HepG2 (cell line): ENCODE measurements around the gene COL4A2. TPM values are rescaled to one million over a fixed set of nuclear protein-coding genes. Genes with fewer than 3 reads are reported as not detected.

ENCODE experiments used
- ATAC-seq: fragments of 200-7000 bp; cut with Tn5 transposase; 3 replicates; pipeline ENCODE4 v1.9.1; 2020; ENCODE audit warnings: mild to moderate bottlenecking, moderate library complexity
- BruUV-seq: library from RNA; stranded (reverse); fragments of 400-500 nt; replicated peaks from 2 replicates; lab custom pipeline; 2021; lab: Mats Ljungman, UMichigan
- CTCF ChIA-PET: fragments of 300-600 bp; formaldehyde crosslinking; extraction: SDS; loops from one replicate; lab custom pipeline; 2021; ENCODE audit warnings: low total read pairs, inconsistent platforms, low intra/inter-chr PET ratio; lab: Yijun Ruan, JAX
- POLR2A ChIA-PET: fragments of 350-600 bp; sonication (Branson Sonifier 250); formaldehyde crosslinking; loops from one replicate; lab custom pipeline; 2020; ENCODE audit warnings: antibody characterized with exemption, inconsistent platforms; lab: Yijun Ruan, JAX
- DNase-seq: peaks from one replicate; pipeline ENCODE4 v3.0.0-alpha.2; 2015; ENCODE audit warnings: low spot score
- FAIRE-seq: peaks from 3 replicates; lab custom pipeline; 2011; peaks lifted over from hg19 to GRCh38; lab: Jason Lieb, UNC
- H2AFZ ChIP-seq: one replicate; pipeline ENCODE4 v1.6.1; 2011; ENCODE audit warnings: low read length, inconsistent platforms
- H3K27ac ChIP-seq: fragments of 300-600 bp; 3 replicates; pipeline ENCODE4 v1.8.0; 2011; ENCODE audit warnings: mixed run types, mild to moderate bottlenecking, mixed read lengths, low read length, inconsistent platforms; ENCODE audit not compliant: insufficient read depth; ENCODE audit errors: extremely low read length
- H3K27me3 ChIP-seq, 2 experiments: fragments of 200-600 bp in 1 of 2; 2 replicates in 1 of 2; 3 replicates in 1 of 2; pipeline versions ENCODE4 v1.6.0 to v1.8.0; 2011; ENCODE audit warnings: low read length in 2 of 2, mild to moderate bottlenecking in 2 of 2, moderate library complexity in 2 of 2, inconsistent platforms in 1 of 2; ENCODE audit not compliant: insufficient read depth in 2 of 2, control insufficient read depth in 1 of 2
- H3K36me3 ChIP-seq, 2 experiments: fragments of 200-600 bp in 1 of 2; replicated peaks in 1 of 2; 2 replicates in 1 of 2; 3 replicates in 1 of 2; pipeline versions ENCODE4 v1.5.1 to v1.8.0; 2011; ENCODE audit warnings: low read length in 2 of 2, inconsistent platforms in 1 of 2; ENCODE audit not compliant: insufficient read depth in 2 of 2, control insufficient read depth in 1 of 2
- H3K4me1 ChIP-seq: 2 replicates; pipeline ENCODE4 v1.5.1; 2012; ENCODE audit warnings: low read length, inconsistent platforms; ENCODE audit not compliant: insufficient read depth
- H3K4me2 ChIP-seq: 2 replicates; pipeline ENCODE4 v1.6.0; 2011; ENCODE audit warnings: low read depth, low read length, inconsistent platforms
- H3K4me3 ChIP-seq, 3 experiments: fragments of 200-600 bp in 1 of 3; sonication (generic), shearing (Covaris generic) in 1 of 3; replicated peaks in 1 of 3; 2 replicates each; pipeline ENCODE4 v1.5.1; 2011 to 2016; ENCODE audit warnings: low read length in 3 of 3, inconsistent platforms in 2 of 3, low read depth in 2 of 3, mild to moderate bottlenecking in 2 of 3, control low read depth in 1 of 3, mixed read lengths in 1 of 3; ENCODE audit not compliant: insufficient read depth in 1 of 3
- H3K79me2 ChIP-seq: one replicate; pipeline ENCODE4 v1.6.1; 2011; ENCODE audit warnings: low read length, inconsistent platforms; ENCODE audit not compliant: insufficient read depth
- H3K9ac ChIP-seq: 2 replicates; pipeline ENCODE4 v1.6.0; 2011; ENCODE audit warnings: mild to moderate bottlenecking, low read depth, low read length, inconsistent platforms; ENCODE audit not compliant: insufficient read depth
- H3K9me3 ChIP-seq: 2 replicates; pipeline ENCODE4 v1.5.1; 2012; ENCODE audit warnings: mild to moderate bottlenecking, low read length
- H4K20me1 ChIP-seq: 2 replicates; pipeline ENCODE4 v1.6.0; 2011; ENCODE audit warnings: inconsistent platforms, mild to moderate bottlenecking, low read length, moderate library complexity; ENCODE audit not compliant: insufficient read depth
- CCDC6 ChIP-seq: sonication (generic); formaldehyde crosslinking; IDR thresholded peaks from 2 replicates; pipeline ENCODE4 v1.8.1; 2022; ENCODE audit warnings: mild to moderate bottlenecking, missing genetic modification reagents, moderate library complexity
- ESRRA ChIP-seq: sonication (generic); formaldehyde crosslinking; IDR thresholded peaks from 2 replicates; pipeline ENCODE4 v1.5.1; 2020; ENCODE audit warnings: mild to moderate bottlenecking, low read depth, missing genetic modification reagents
- HNRNPH1 ChIP-seq: fragments of 200-400 bp; formaldehyde crosslinking; optimal IDR thresholded peaks from 2 replicates; pipeline ENCODE3; 2017; ENCODE audit warnings: mild to moderate bottlenecking, low read depth, low read length
- JDP2 ChIP-seq: sonication (generic); formaldehyde crosslinking; IDR thresholded peaks from 2 replicates; pipeline ENCODE4 v1.8.1; 2022; ENCODE audit warnings: missing genetic modification reagents, borderline replicate concordance
- POLR2G ChIP-seq: fragments of 200-400 bp; formaldehyde crosslinking; IDR thresholded peaks from 2 replicates; pipeline ENCODE4 v1.6.1; 2018; ENCODE audit warnings: mild to moderate bottlenecking, low read depth, low read length, moderate library complexity
- SIX4 ChIP-seq: sonication (generic); formaldehyde crosslinking; IDR thresholded peaks from 2 replicates; pipeline ENCODE4 v1.4.0; 2020; ENCODE audit warnings: missing genetic modification reagents
- TAF1 ChIP-seq: sonication (generic); formaldehyde crosslinking; IDR thresholded peaks from 2 replicates; pipeline ENCODE4 v1.4.0; 2020; ENCODE audit warnings: missing genetic modification reagents
- TEAD2 ChIP-seq: sonication (generic); formaldehyde crosslinking; IDR thresholded peaks from 2 replicates; pipeline ENCODE4 v1.9.0; 2021; ENCODE audit warnings: missing genetic modification reagents
- XBP1 ChIP-seq: sonication (generic); formaldehyde crosslinking; IDR thresholded peaks from 2 replicates; pipeline ENCODE4 v1.5.0; 2020; ENCODE audit warnings: missing genetic modification reagents
- ZC3H4 ChIP-seq: sonication (generic); formaldehyde crosslinking; IDR thresholded peaks from 2 replicates; pipeline ENCODE4 v1.4.0; 2020; ENCODE audit warnings: missing genetic modification reagents, borderline replicate concordance
- ZKSCAN8 ChIP-seq: IDR thresholded peaks from 2 replicates; pipeline ENCODE4 v1.6.1; 2016; ENCODE audit warnings: borderline replicate concordance, missing genetic modification reagents, missing compliant biosample characterization
- ZNF121 ChIP-seq: sonication (generic); formaldehyde crosslinking; IDR thresholded peaks from 2 replicates; pipeline ENCODE4 v1.5.0; 2020; ENCODE audit warnings: mild to moderate bottlenecking, missing genetic modification reagents
- ZNF441 ChIP-seq: sonication (generic); formaldehyde crosslinking; IDR thresholded peaks from 2 replicates; pipeline ENCODE4 v1.7.0; 2021; ENCODE audit warnings: missing genetic modification reagents, borderline replicate concordance
- ZNF777 ChIP-seq: sonication (generic); formaldehyde crosslinking; IDR thresholded peaks from 2 replicates; pipeline ENCODE4 v1.4.0; 2020; ENCODE audit warnings: missing genetic modification reagents
- WGBS: methylation state at CpG from one replicate; pipeline ENCODE4 v1.1.6; 2017; ENCODE audit warnings: low lambda C conversion rate; 5-methylcytosine and 5-hydroxymethylcytosine counted together
- in situ Hi-C: cut with HindIII; loops from 2 replicates; pipeline ENCODE4 v1.10.0; 2017; ENCODE audit warnings: low pct_unique_long_range_greater_than_20kb; ENCODE audit not compliant: extremely low pct_ligation_motif_present
- intact Hi-C: fragments of 100-400 bp; cut with micrococcal nuclease; formaldehyde crosslinking; loops from one replicate; pipeline ENCODE4 v1.10.0; 2022; ENCODE audit not compliant: unreplicated experiment
- polyA plus RNA-seq, 8 experiments: library from polyadenylated mRNA; depleted of rRNA in 3 of 8; stranded (reverse) in 7 of 8; unstranded in 1 of 8; fragments of >200 nt; fragmentation: Illumina TruSeq in 4 of 8; extraction: Trizol in 4 of 8; gene quantifications; 2 replicates each; pipeline versions ENCODE4 v1.2.1 to v1.2.3, GENCODE V29; 2011 to 2016; ENCODE audit warnings: low read depth in 4 of 8, missing spikeins in 1 of 8, mixed read lengths in 1 of 8; ENCODE audit not compliant: insufficient read depth in 1 of 8
- total RNA-seq, 5 experiments: library from RNA; depleted of rRNA; stranded (reverse); fragments of >200 nt; fragmentation: Illumina TruSeq; extraction: Trizol; gene quantifications; 2 replicates each; pipeline ENCODE4 v1.2.3, GENCODE V29; 2016; ENCODE audit warnings: low read depth in 1 of 5
- TF ChIP-seq, protein P1 (sequence below): IDR thresholded peaks from 2 replicates; pipeline ENCODE4 v1.6.1; 2012; ENCODE audit warnings: low read depth, low read length, improper control_type of control experiment
- TF ChIP-seq, protein P2 (sequence below): sonication (generic); formaldehyde crosslinking; IDR thresholded peaks from 2 replicates; pipeline ENCODE4 v1.5.1; 2020; ENCODE audit warnings: mild to moderate bottlenecking, missing genetic modification reagents, borderline replicate concordance

The COL4A2 gene
- total and polyA plus RNA-seq, 2 of the 13 experiments (the other 11 are each of a cell fraction or from before 2014, with no cell fraction given): 0.22 to 1.9 TPM

DNA sequence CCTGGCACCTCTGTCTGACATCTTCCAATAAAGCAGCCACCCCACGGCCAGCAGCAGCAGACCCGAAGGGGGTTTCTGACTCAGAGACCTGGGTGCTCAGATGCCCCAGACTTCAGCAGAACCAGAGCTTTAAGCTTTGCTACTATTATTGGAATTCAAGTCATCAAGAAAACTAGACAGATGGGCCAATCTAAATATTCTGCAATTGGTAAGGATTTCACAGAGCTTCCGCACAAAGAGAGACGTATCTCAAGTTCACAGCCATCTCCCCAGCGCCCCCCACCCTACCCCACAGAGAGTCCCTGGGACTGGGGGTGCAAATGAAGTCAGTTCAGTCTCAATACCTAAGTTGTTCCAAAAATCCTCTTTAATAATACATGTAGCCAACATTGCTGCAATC, 215.6 kb downstream of the COL4A2 start:
- TF ChIP-seq ZNF777 (CRISPR knock-in tag): no peak
- no peak for TF ChIP-seq TAF1
- no peak for TF ChIP-seq ZC3H4 (CRISPR knock-in tag)
- TF ChIP-seq ZKSCAN8 (CRISPR knock-in tag): no peak
- TF ChIP-seq, protein P1, sequence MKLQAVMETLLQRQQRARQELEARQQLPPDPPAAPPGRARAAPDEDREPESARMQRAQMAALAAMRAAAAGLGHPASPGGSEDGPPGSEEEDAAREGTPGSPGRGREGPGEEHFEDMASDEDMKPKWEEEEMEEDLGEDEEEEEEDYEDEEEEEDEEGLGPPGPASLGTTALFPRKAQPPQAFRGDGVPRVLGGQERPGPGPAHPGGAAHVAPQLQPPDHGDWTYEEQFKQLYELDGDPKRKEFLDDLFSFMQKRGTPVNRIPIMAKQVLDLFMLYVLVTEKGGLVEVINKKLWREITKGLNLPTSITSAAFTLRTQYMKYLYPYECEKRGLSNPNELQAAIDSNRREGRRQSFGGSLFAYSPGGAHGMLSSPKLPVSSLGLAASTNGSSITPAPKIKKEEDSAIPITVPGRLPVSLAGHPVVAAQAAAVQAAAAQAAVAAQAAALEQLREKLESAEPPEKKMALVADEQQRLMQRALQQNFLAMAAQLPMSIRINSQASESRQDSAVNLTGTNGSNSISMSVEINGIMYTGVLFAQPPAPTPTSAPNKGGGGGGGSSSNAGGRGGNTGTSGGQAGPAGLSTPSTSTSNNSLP: no peak
- no peak for TF ChIP-seq JDP2 (CRISPR knock-in tag)
- TF ChIP-seq POLR2G: no peak
- TF ChIP-seq CCDC6 (CRISPR knock-in tag): no peak
- no peak for TF ChIP-seq ESRRA
- TF ChIP-seq, protein P2, sequence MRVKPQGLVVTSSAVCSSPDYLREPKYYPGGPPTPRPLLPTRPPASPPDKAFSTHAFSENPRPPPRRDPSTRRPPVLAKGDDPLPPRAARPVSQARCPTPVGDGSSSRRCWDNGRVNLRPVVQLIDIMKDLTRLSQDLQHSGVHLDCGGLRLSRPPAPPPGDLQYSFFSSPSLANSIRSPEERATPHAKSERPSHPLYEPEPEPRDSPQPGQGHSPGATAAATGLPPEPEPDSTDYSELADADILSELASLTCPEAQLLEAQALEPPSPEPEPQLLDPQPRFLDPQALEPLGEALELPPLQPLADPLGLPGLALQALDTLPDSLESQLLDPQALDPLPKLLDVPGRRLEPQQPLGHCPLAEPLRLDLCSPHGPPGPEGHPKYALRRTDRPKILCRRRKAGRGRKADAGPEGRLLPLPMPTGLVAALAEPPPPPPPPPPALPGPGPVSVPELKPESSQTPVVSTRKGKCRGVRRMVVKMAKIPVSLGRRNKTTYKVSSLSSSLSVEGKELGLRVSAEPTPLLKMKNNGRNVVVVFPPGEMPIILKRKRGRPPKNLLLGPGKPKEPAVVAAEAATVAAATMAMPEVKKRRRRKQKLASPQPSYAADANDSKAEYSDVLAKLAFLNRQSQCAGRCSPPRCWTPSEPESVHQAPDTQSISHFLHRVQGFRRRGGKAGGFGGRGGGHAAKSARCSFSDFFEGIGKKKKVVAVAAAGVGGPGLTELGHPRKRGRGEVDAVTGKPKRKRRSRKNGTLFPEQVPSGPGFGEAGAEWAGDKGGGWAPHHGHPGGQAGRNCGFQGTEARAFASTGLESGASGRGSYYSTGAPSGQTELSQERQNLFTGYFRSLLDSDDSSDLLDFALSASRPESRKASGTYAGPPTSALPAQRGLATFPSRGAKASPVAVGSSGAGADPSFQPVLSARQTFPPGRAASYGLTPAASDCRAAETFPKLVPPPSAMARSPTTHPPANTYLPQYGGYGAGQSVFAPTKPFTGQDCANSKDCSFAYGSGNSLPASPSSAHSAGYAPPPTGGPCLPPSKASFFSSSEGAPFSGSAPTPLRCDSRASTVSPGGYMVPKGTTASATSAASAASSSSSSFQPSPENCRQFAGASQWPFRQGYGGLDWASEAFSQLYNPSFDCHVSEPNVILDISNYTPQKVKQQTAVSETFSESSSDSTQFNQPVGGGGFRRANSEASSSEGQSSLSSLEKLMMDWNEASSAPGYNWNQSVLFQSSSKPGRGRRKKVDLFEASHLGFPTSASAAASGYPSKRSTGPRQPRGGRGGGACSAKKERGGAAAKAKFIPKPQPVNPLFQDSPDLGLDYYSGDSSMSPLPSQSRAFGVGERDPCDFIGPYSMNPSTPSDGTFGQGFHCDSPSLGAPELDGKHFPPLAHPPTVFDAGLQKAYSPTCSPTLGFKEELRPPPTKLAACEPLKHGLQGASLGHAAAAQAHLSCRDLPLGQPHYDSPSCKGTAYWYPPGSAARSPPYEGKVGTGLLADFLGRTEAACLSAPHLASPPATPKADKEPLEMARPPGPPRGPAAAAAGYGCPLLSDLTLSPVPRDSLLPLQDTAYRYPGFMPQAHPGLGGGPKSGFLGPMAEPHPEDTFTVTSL (CRISPR knock-in tag): no peak
- no peak for TF ChIP-seq ZNF441 (CRISPR knock-in tag)
- no peak for TF ChIP-seq ZNF121 (CRISPR knock-in tag)
- no peak for TF ChIP-seq HNRNPH1
- TF ChIP-seq XBP1 (CRISPR knock-in tag): no peak
- no peak for TF ChIP-seq SIX4 (CRISPR knock-in tag)
- no peak for TF ChIP-seq TEAD2 (CRISPR knock-in tag)
- CTCF ChIA-PET: no interaction called here
- H3K4me3 ChIP-seq: no peak overlapping the region
- no peak for FAIRE-seq
- no peak for DNase-seq
- no peak overlapping the region for H3K27ac ChIP-seq
- in situ Hi-C loops: no loop called here
- POLR2A ChIA-PET: no interaction called here
- H3K4me2 ChIP-seq: no peak overlapping the region
- H3K4me1 ChIP-seq: peaks cover 21% of the 10 kb centered on the region
- H3K27me3 ChIP-seq: no peaks in the 10 kb centered on the region
- no peak overlapping the region for H3K9ac ChIP-seq
- peaks cover 14% of the 10 kb centered on the region for H3K79me2 ChIP-seq
- WGBS: 100% methylated on average over 4 of the region's 5 CpGs
- peaks cover 16% of the 10 kb centered on the region for H4K20me1 ChIP-seq
- no peaks in the 10 kb centered on the region for H3K9me3 ChIP-seq
- H2AFZ ChIP-seq: no peak overlapping the region
- no TSS peak for BruUV-seq
- intact Hi-C loops: no loop called here
- H3K36me3 ChIP-seq: peaks cover 8 to 36% of the 10 kb centered on the region in 2 experiments
- no peak for ATAC-seq
